DMS114 treated with DMSO at 0.1 percent for 48 hours (cell line): ENCODE data around the gene PRDM16.

Experiments
- DNase-seq: peaks from one replicate; lab custom pipeline; 2025; ENCODE audit not compliant: unreplicated experiment; lab: John Stamatoyannopoulos, UW

PRDM16 gene

GRCh38 chr1:3068564-3069431 is at the start of gene PRDM16:
TSS of gene PRDM16 (plus strand) at chr1:3069203. CDS start at chr1:3069260, 57 bp downstream.
- DNase-seq = peak; percentile 31

GRCh38 chr1:3019516-3020051 is 49.4 kb upstream of the PRDM16 start:
- no peak for DNase-seq

GRCh38 chr1:3020263-3020909 is 48.6 kb upstream of the PRDM16 start:
- no peak for DNase-seq

GRCh38 chr1:3021233-3021671 is 47.8 kb upstream of the PRDM16 start, which contains the start of gene ACTRT2:
TSS of gene ACTRT2 (plus strand) at chr1:3021467. CDS start at chr1:3021687, 220 bp downstream.
- no peak for DNase-seq

- DNase-seq = no peak
Measured at GRCh38 chr1:3021801-3022401, 47.1 kb upstream of the PRDM16 start.

GRCh38 chr1:3022511-3022973 is 46.5 kb upstream of the PRDM16 start:
- no peak for DNase-seq

- DNase-seq = no peak
Measured at GRCh38 chr1:3022976-3023375, 46.0 kb upstream of the PRDM16 start.

- no peak for DNase-seq
Measured at GRCh38 chr1:3024019-3024418, 45.0 kb upstream of the PRDM16 start.

- no peak for DNase-seq
Measured at GRCh38 chr1:3024588-3024987, 44.4 kb upstream of the PRDM16 start.

- DNase-seq = no peak
Measured at GRCh38 chr1:3026124-3026523, 42.9 kb upstream of the PRDM16 start.

GRCh38 chr1:3026581-3027391 is 42.2 kb upstream of the PRDM16 start:
- no peak for DNase-seq

GRCh38 chr1:3027611-3028371 is 41.2 kb upstream of the PRDM16 start:
- no peak for DNase-seq

GRCh38 chr1:3028531-3029282 is 40.3 kb upstream of the PRDM16 start:
- DNase-seq = no peak

GRCh38 chr1:3029481-3029961 is 39.5 kb upstream of the PRDM16 start:
- DNase-seq = no peak

GRCh38 chr1:3029991-3030662 is 38.9 kb upstream of the PRDM16 start:
- DNase-seq = no peak

- no peak for DNase-seq
Measured at GRCh38 chr1:3030663-3031381, 38.2 kb upstream of the PRDM16 start.

GRCh38 chr1:3031401-3032221 is 37.4 kb upstream of the PRDM16 start:
- no peak for DNase-seq
